Lung (tissue), 12 donors: ENCODE results near the gene ALLC. TPM values are rescaled to one million over a fixed set of nuclear protein-coding genes. Genes with fewer than 3 reads are reported as not detected.

Experiments used
- ATAC-seq: fragments of 200-7000 bp; cut with Tn5 transposase; one replicate; pipeline ENCODE4 v1.9.1; 2020; ENCODE audit warnings: moderate number of reproducible peaks; ENCODE audit not compliant: insufficient read depth, low FRiP score
- DNase-seq, 3 donors: peaks; one replicate each; pipeline ENCODE4 v3.0.0-alpha.2; 2013 to 2017
- H3K27ac ChIP-seq, 2 donors: one replicate each; pipeline ENCODE4 v1.5.1; 2013; ENCODE audit warnings: mild to moderate bottlenecking in 2 of 2, moderate library complexity in 2 of 2, control low read depth in 1 of 2, inconsistent platforms in 1 of 2, low read depth in 1 of 2, low read length in 1 of 2
- H3K27me3 ChIP-seq, 3 donors: one replicate each; pipeline ENCODE4 v1.5.1; 2013; ENCODE audit warnings: low read length in 2 of 3; ENCODE audit not compliant: control insufficient read depth in 3 of 3, insufficient read depth in 3 of 3
- H3K36me3 ChIP-seq, 4 donors: one replicate each; pipeline ENCODE4 v1.5.1; 2013; ENCODE audit warnings: low read length in 4 of 4, mild to moderate bottlenecking in 1 of 4, moderate library complexity in 1 of 4; ENCODE audit not compliant: control insufficient read depth in 4 of 4, insufficient read depth in 4 of 4
- H3K4me1 ChIP-seq, 5 donors: one replicate each; pipeline ENCODE4 v1.5.1; 2013; ENCODE audit warnings: low read length in 5 of 5, mild to moderate bottlenecking in 2 of 5, moderate library complexity in 1 of 5; ENCODE audit not compliant: control insufficient read depth in 5 of 5, insufficient read depth in 5 of 5
- H3K4me3 ChIP-seq: one replicate; pipeline ENCODE4 v1.5.1; 2013; ENCODE audit warnings: mild to moderate bottlenecking, control low read depth, moderate library complexity
- H3K9ac ChIP-seq, 2 donors: one replicate each; pipeline ENCODE4 v1.5.1; 2013; ENCODE audit warnings: low read length in 2 of 2, control low read depth in 1 of 2; ENCODE audit not compliant: insufficient read depth in 1 of 2
- H3K9me3 ChIP-seq, 4 donors: one replicate each; pipeline ENCODE4 v1.5.1; 2013; ENCODE audit warnings: low read length in 3 of 4, mild to moderate bottlenecking in 1 of 4, moderate library complexity in 1 of 4; ENCODE audit not compliant: control insufficient read depth in 4 of 4, insufficient read depth in 3 of 4
- CTCF ChIP-seq: IDR thresholded peaks from 2 replicates; pipeline ENCODE4 v1.5.1; 2012; ENCODE audit warnings: mild to moderate bottlenecking; ENCODE audit errors: control extremely low read depth, extremely low read depth
- WGBS, 2 donors: extraction: QIAGEN DNeasy Blood & Tissue Kit; methylation state at CpG; one replicate each; pipeline ENCODE4 v1.1.7; 2013; 5-methylcytosine and 5-hydroxymethylcytosine counted together
- polyA plus RNA-seq, 2 donors: library from polyadenylated mRNA; stranded (reverse); fragments of 200-250 nt; gene quantifications; one replicate each; pipeline ENCODE4 v1.2.1, GENCODE V29; 2013
- total RNA-seq, 2 donors: library from RNA; depleted of rRNA in 1 of 2; stranded (reverse); fragments of >200 nt in 1 of 2; gene quantifications; one replicate each; pipeline ENCODE4 v1.2.1, GENCODE V29; 2014 to 2021
- donor health status: control.
- donor health status: control.
- donor health status: Bipolar disorder and iron deficiency.
- donor health status: healthy.
- donor health status: DM: yes; HTN: yes; CAD: no.

ALLC gene
- total and polyA plus RNA-seq, 4 donors, result 0.06 TPM; not detected in 3

DNA sequence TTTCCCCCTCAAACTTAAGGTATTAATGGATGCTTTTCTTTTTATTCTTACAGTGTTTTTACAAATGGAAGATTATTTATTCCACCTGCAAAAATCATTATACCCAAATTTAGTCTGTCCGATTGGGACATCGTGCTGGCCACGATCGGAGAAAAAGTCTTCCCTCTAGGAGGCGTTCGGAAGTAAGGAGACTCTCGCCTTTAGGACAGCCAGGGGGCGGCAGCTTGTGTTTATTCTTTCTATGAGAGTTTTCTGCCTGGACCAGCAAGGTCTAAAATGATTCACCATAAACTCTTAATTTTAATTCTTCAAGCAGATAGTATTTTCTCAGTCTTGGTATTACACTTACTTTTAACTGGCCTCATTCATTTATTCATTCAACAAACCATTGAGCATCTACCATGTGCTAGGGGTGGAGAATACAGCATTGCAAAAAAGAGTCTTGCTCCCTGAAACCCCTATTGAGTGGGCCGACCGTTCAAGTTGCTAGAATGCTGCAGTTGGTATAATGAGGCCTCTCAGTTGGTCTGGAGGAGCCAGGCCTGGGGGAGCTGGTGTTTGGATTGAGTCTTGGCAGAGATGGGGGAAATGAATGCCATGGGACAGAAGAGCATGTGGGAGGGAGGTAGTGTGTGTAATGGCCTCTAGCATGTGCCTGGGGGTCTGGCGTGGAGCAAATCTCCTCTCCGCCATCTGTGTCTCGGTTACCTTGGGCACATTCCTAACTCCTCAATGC lies 84.0 kb downstream of the ALLC start:
- ATAC-seq (no peak), DNase-seq (no peak)
- H3K4me1 ChIP-seq, result no peaks in the 10 kb centered on the region
- no peak overlapping the region for H3K27ac ChIP-seq
- 94 to 95% methylated on average over 13 of the region's 13 CpGs for WGBS, 2 donors
- no peaks in the 10 kb centered on the region for H3K27me3 ChIP-seq
- H3K9me3 ChIP-seq, result peaks cover 0 to 2% (median 0%) of the 10 kb centered on the region in 4 donors
- no peak for TF ChIP-seq CTCF
- no peak overlapping the region for H3K9ac ChIP-seq
- H3K36me3 ChIP-seq, result no peaks in the 10 kb centered on the region
- H3K4me3 ChIP-seq, result no peak overlapping the region

DNA sequence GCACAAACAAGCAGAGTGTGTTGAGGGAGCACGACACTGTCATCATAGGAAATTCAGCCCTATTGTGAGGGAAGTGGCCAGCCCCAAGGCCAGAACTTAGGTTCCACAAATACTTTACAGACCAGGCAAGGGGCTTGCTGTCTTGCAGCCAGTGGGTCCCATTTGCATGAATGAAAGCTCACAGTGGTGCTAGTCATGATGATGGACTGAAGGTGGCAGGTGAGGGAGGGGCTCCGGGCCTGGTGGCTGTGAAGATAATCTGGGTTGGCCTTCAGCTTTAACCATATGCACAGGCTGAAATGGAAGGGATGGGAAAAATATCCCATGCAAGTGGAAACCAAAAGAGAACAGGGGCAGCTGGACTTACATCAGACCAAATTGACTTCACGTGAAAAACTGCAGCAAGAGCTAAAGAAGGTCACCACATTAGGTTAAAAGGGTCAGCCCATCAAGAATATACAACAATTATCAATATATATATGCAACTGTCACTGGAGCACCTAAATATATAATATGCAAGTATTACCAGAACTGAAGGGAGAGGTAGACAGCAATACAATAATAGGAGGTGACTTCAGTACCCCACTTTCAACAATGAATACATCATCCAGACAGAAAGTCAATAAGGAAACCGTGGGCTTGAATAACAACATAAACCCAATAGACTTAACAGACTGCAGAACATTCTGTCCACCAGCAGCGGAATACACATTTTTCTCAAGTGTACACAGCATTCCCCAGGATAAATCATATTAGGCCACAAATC lies 84.9 kb downstream of the ALLC start:
- WGBS, 2 donors, result 84 to 88% methylated on average over 5 of the region's 5 CpGs
- DNase-seq, result no peak
- no peak for ATAC-seq

DNA sequence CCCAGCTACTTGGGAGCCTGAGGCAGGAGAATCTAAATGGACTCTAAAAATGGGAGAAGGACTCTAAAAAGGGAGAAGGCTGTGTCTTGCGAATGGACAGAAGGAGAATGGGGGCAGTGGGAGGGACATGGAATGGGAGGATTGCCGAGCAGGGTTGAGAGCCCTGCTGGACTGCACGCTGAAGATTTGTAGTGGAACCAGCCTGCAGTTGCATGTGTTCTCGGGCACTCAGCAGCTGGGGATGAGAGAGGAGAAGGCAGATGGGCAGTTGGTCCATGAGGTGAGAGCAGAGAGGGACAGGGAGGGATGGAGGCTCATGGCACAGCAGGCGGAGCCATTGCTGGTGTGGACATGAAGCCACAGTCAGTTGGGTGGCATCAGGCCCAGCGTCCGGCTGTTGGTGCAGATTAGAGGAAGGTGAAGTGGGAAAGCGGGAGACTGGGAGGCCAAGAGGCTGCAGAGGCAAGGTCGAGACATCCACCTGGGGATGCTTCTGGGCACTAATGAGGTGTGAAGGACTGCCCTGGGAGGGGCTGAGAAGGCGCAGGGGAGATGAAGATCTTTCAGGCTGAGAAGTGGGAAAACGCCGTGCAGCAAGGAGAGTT lies 86.1 kb downstream of the ALLC start:
- DNase-seq (no peak), ATAC-seq (no peak)
- H3K27ac ChIP-seq, result no peak overlapping the region
- H3K4me3 ChIP-seq, result no peak overlapping the region
- H3K9me3 ChIP-seq, result no peaks in the 10 kb centered on the region
- WGBS, 2 donors, result 92 to 93% methylated on average over 12 of the region's 12 CpGs
- no peaks in the 10 kb centered on the region for H3K27me3 ChIP-seq
- H3K36me3 ChIP-seq, result no peaks in the 10 kb centered on the region
- TF ChIP-seq CTCF, result no peak
- H3K9ac ChIP-seq, result no peak overlapping the region
- H3K4me1 ChIP-seq, result no peaks in the 10 kb centered on the region

More for the DNA sequence above, 84.9 kb downstream of the ALLC start:
- Histone ChIP-seq H3K9me3 (no peaks in the 10 kb centered on the region), H3K4me1 (no peaks in the 10 kb centered on the region), H3K27ac (no peak overlapping the region), H3K4me3 (no peak overlapping the region), H3K36me3 (no peaks in the 10 kb centered on the region), H3K27me3 (no peaks in the 10 kb centered on the region), H3K9ac (no peak overlapping the region)
- no peak for TF ChIP-seq CTCF
